Stimulated activated naive CD4-positive, alpha-beta T cell treated with Interleukin-2 at 50 U/mL for 16 hours (primary cell): ENCODE results near the gene STK17B.
"Not testable (repeated sequence)": the region's sequence is repeated elsewhere in the genome, so short reads cannot be mapped to it uniquely, and the experiment has no call there.

ENCODE experiments used
- DNase-seq: peaks from one replicate; lab custom pipeline; 2025; lab: John Stamatoyannopoulos, UW

Gene STK17B

GRCh38 chr2:196171248-196171871 is at the start of gene STK17B:
TSS of gene STK17B (minus strand) at chr2:196171578. CDS start at chr2:196163383, 8,195 bp downstream.
- peak; percentile 96 for DNase-seq

GRCh38 chr2:196220671-196221070 is 49.3 kb upstream of the STK17B start:
- DNase-seq = no peak

DNA sequence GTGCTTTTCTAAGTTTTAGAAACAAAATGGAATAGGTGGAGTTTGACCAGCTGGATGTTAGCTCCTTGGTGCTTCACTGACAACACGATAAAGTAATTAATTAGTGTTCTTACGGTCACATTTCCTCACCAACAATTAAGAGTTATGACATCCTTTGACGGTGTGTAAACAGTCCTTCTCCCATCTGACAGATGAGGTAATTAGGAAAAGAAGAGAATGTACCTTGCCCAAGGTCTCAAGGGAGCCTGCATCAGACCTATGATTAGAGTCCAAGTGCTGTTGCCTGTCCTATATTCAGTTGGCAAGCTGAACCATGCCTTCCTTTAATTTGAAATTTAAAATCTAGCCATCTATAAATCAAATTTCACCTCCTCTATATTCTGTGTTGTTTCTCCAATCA is 48.3 kb upstream of the STK17B start:
- no peak for DNase-seq

DNA sequence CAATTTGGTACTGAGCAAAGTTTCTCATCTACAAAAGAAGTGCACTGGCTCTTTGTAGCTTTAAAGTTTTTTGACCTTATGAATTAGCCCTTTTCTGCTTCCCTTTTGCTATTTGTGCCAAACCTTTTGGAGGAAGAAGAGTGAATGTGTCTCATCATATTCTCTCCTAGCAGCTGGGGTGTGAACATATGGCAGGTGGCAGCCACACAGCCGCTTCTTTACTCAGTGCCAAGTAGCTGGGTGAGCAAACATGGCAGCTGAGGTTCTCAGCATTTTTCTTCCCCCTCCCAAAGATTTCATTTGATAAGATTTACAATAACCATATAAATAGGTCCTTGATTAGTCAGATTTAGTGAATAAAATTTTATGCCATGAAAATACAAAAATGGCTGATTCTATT is 46.7 kb upstream of the STK17B start:
- no peak for DNase-seq

GRCh38 chr2:196217116-196217515 is 45.7 kb upstream of the STK17B start:
- DNase-seq = no peak

- DNase-seq = no peak
Measured at GRCh38 chr2:196215376-196215775, 44.0 kb upstream of the STK17B start.

GRCh38 chr2:196214156-196214555 is 42.8 kb upstream of the STK17B start:
- no peak for DNase-seq

DNA sequence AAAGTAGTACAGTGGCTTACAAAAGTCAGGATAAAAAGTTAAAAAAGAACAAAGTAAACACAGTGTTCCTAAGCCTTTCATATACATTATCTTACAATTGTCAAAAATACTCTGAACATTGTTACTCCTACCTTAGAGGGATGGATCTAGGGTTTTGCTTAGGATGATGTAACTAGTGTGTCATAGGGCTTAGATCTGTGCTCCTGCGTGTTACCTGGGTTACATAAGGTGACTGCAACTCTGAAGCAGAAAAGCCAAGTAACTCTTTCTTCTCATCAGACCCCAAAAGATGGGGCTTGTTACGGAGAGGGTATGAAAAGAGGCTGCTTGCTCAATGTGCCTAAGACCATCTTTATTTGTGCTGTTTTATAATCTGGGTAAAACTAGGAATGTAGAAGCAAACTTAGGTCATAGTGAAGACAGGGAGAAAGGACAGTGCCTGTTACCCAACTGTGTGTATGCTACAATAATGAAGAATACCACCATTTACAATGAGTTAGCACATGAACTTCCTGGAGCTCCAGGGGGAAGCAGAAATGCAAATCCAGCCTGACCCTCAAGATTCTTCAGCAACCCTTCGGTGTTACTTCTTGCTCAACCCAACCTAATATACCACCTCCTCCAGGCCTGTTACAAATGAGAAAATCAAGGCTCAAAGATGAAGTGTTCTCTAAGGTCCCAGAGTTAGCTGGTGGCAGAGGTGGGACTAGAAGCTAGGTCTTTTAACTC is 42.0 kb upstream of the STK17B start:
- DNase-seq = no peak

GRCh38 chr2:196208915-196209314 is 37.5 kb upstream of the STK17B start:
- DNase-seq = no peak

DNA sequence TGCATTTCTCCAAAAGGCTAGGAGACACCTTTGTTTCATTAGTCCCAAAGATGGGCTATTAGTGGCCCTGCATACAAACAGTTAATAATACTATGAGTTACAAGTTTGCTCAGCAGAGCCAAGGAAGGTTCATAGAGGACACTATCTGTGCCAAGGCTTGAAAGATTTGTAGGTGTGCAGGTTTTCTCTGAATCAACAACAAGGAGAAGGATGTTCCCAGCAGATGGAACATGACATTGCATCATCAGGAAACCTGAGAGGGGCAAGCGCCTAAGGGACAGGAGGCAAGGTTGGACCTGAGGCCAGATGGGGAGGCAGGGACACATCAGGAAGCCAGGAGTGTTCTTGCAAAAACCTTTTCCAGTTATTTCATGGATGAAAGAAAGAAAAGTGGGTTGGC is 35.4 kb upstream of the STK17B start:
- no peak for DNase-seq

DNA sequence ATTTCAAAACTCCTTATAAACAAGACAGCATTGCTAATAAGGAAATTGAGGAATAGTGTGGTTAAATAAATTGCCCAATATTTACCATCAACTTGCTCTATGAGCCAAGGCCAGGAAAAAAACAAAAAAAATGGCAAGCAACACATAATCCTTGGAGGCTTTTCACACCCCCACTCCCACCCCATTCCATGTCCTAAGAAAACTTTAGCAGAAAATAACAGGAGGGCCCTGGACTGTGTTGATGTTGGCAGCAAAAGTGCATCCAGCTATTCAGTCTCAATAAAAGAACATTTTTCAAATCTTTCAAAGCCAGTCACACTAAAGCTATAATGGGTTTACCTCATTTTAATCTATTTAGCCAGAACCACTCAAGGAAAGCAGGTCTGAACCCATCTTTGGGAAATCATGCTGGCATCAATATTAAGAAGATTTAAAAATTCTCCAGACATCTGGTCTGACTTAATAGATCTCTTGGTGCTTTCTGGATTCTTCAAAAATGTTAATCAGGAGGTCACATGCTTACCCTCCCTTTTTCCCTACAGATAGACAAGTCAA is 34.6 kb upstream of the STK17B start:
- no peak for DNase-seq

- no peak for DNase-seq
Measured at GRCh38 chr2:196205011-196205766, 33.8 kb upstream of the STK17B start.

- DNase-seq = no peak
Measured at GRCh38 chr2:196201229-196202009, 30.0 kb upstream of the STK17B start.

- DNase-seq = peak; percentile 25
Measured at GRCh38 chr2:196200557-196200956, 29.2 kb upstream of the STK17B start.

GRCh38 chr2:196195758-196196157 is 24.4 kb upstream of the STK17B start:
- DNase-seq = no peak

DNA sequence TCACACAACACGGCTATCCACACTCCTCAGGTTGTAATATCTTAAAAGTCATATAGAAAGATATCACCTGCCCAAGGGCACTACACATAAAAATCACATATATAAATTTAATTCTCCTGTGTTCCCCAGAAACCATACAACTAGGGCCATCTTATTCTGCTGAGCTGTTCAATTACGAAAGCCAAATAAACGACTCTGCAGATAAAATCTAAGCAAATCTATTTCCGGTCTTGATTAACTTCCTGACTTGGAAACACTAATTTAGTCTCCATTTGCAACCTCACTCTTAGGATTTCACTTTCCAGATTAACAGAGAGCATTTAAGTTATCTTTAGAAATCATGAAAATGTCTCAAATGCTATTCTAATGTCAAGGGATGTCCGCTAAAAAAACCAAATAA is 23.9 kb upstream of the STK17B start:
- DNase-seq = no peak

DNA sequence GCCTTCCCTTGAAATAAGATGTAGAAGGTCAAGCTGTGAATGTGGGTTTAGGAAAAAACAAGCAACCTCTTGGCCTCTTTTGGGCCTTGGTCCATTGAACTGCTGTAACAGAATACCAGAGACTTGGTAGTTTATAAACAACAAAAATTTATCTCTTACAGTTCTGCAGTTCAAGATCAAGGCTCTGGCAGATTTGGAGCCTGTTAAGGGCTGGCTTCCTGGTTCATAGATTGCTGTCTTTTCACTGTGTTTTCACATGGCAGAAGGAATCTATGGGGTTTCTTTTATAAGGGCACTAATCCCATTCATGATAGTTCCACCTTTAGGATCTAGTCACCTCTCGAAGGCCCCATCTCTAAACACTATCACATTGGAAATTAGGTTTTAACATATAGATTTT is 20.2 kb upstream of the STK17B start:
- no peak for DNase-seq

DNA sequence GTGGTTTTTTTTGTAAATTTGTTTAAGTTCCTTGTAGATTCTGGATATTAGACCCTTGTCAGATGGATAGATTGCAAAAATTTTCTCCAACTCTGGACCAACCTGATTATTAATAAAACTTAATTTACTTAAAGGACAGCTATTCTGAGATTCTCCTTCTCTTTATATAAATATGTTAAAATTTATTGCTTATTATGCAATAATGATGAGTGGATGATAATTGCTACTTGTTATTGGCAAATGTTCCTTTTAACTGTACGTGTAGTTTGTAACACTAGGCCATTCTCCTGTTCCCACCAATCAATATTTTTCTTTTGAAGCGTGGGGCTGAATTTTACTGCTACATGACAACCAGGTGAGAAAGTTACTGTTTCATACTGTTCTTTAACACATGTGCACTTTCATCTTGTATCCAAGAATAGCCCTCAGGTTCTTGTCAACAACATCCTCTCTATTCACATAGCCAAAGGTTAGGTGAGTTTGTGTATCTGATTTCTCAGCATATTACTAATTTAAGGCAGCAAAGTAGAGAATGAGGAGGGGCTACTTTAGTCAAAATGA is 16.6 kb upstream of the STK17B start:
- DNase-seq = no peak

DNA sequence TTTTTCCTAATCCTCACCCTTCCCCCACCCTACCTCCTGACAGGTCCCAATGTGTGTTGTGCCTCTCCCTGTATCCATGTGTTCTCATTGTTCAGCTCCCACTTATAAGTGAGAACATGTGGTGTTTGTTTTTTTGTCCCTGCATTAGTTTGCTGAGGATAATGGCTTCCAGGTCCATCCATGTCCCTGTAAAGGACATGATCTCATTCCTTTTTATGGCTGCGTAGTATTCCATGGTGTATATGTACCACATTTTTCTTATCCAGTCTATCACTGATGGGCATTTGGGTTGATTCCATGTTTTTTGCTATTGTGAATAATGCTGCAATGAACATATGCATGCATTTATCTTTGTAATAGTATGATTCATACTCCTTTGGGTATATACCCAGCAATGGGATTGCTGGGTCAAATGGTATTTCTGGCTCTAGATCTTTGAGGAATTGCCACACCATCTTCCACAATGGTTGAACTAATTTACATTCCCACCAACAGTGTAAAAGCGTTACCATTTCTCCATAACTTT is 15.9 kb upstream of the STK17B start:
- not testable (repeated sequence) for DNase-seq

DNA sequence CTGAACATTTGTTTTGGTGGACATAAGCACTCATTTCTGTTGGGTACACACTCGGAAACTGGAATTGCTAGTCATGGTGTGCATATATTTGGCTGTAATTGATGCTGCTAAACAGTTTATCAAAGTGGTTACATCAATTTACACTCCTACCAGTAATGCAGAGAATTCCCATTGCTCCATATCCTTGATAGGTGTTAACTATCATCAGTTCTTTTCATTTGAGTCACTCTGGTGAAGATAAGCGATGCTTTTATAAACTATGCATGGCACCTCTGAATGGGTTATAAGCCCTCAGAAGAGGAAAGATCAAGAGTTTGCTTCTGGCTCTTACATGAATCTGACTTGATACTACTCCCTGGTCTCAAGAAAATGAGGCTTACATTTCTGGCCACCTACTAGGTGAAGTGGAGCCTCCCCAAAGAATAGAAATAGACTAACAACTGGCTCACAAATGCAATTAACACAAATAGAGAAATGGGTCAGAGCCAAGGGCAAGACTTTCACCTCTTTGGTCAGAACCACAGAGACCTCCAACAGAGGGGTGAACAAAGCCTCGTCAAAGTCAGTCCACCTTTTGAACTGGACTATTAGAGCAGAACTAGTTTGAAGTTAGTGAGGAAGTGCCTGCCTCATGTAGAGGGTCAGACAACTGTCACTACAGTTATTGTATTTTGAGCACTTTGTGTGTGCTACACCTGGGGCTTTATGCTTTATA is 15.0 kb upstream of the STK17B start:
- DNase-seq = no peak

DNA sequence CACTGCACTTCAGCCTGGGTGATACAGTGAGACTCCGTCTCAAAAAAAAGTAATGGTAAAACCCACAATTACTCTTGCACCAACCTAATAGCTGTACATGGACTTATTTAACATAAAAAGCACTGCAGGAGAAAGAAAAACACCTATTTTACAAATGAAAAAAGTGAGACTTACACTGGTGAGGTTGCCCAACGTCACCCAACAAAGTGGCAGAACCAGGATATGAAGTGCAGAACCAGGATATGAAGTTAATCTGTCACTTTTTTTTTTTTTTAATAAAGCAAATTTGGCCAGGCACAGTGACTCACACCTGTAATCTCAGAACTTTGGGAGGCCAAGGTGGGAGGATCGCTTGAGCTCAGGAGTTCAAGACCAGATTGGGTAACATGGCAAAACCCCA is 13.5 kb upstream of the STK17B start:
- no peak for DNase-seq
